Measurements from ENCODE around the gene IL22RA1.

The IL22RA1 gene

DNA sequence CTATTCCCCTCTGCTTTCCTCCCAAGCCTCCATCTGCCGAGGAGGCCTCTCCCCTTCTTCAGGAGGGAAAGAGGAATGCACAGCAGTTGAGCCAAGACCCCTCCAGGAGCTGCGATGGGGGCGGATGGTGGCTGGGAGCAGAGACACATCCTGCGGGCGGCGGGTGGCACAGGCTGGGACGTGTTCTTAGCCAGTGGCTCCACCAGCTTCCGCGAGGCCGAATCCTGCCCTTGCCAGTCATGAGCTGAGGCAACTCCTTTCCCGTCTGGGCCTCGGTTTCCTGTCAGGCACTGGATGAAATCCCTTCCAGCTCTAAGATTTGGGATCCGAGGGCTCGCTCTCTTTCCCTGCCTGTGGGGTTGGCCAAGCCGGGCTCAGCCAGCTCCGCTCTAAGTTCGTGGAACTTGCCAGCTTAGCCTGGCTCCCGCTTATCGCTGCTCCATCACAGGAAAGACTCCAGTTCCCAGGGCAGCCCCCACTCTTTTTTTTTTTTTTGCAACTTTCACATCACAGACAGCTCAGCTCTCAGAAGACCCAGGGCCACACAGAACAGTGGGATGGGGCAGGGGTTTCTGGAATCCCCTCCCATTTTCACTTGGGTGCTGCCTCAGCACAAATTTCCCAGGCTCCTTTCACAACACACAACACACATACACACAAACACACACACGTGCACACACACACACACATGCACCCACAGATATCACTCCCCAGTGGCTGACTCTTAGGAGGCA is 31.5 kb downstream of the IL22RA1 start:
- no peak for DNase-seq

GRCh38 chr1:24110642-24111261 is 32.2 kb downstream of the IL22RA1 start:
- no peak for DNase-seq

- no peak for DNase-seq
Measured at GRCh38 chr1:24109686-24110475, 33.1 kb downstream of the IL22RA1 start.

DNA sequence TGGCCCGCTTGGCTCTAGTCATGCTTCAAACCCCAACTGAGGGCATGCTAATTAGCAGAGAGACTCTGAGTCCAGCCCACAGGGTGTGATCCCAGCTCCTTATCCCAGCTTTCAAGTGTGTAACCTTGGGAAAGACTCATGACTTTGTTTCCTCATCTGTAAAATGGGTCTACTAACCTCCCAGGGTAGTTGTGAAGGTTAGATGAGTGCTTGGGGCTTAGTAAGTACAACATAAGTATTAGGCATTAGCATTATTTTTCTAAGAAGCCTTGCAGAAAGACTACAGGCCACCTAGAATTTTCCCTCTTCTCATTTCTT is 33.8 kb downstream of the IL22RA1 start:
- DNase-seq = no peak

DNA sequence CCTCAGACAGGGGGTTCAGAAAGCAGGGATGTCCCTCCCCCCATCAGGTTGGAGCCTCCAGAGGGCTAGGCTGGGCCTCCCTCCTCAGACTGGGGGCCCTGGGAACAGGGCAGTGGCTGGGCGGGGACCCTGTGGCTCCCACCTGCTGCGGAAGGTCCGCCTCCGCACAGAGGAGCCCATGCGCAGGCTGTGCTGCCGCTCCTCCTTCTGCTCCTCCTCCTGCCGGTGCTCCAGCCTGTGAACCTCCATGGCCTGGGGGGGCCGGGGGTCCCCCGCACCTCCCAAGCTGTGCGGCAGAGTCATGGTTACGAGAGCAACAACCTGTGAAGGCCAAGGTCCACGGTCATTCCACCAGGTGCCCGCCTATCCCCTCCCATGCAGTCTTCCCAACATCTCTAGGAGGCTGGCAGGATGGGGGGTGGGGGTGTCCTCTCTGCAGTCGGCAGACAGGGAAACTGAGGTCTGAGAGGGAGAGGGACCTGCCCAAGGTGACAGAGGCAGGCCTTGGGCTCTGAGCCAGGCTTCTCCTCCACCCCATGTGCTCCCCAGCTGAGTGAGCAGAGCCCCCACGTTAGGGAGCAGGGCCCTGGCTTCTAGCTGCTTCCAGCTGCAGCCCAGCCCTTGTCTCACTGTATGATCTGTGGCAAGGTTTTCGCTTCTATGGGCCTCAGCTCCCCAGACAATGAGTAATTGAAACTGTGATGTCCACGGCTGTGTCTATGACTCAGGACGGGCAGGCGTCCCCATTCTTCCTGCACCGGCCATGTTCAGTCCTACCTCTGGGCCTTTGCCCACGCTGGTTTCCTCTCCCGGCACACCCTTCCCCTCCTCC is 34.4 kb downstream of the IL22RA1 start:
- no peak for DNase-seq

DNA sequence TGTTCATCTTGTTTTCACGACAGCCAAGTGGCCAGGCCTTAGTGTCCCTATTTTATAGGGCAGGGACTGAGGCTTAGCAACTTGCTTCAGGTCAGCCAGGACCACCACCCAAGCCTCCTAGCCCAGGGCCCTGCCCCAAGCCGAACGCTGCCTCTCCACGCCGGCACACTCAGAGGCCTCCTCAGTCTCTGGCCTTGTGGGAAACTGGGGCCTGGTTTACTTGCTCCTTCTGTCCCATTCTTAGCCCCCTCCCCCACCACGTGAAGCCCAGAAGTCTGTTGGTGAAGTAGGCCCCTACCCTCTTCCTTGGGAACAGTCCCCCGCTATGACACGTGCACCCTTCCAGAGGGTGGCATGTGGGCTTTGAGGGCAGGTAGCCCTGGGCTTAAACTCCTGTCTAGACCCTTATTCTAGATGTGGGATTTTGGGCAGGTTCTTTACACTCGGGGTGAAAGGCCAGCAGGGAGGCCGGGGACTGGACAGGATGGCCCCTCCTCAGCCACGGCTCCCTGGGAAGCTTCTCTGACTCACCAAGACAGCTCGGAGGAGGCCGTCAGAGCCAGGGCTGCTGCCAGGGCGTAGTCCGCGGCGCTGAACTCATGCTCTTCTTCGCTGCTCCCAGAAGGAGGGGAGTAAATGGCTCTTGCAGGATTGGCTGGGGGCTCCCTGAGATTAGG is 35.3 kb downstream of the IL22RA1 start:
- DNase-seq = no peak

DNA sequence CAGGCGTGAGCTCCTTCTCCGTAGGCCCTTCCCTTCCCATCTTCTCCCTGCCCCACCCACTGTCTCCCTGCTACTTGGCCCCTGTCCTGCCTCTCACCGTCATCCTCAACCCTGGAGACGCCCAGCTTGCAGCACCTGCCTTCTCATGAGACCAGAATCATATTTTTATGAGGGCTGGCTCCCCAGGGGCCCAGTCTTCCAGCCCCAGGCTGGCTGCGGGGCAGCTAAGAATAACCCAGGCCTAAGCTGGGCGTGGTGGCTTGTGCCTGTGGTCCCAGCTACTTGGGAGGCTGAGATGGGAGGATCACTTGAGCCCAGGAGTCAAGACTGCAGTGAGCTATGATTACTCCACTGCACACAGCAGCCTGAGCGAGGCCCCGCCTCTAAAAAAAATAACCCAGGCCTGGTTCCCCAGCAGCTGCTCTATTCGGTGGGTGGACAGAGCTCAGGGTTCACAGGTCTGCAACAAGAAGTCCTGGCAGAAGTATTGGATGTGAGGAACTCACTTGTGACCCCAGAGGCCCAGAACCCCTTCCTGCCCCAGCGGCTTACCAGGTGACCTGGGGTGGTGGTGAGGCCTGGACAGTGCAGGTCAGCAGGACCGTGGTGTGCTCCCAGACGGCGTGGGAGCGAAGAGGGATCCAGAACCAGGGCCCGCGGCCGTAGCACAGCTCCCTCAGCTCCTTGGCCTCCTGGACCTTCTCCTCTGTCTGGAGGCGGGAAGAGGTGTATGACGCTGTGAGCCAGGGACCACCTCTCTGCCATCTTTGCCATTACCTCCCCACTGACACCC is 37.4 kb downstream of the IL22RA1 start:
- no peak for DNase-seq

- DNase-seq = no peak
Measured at GRCh38 chr1:24104854-24105253, 38.1 kb downstream of the IL22RA1 start.

DNA sequence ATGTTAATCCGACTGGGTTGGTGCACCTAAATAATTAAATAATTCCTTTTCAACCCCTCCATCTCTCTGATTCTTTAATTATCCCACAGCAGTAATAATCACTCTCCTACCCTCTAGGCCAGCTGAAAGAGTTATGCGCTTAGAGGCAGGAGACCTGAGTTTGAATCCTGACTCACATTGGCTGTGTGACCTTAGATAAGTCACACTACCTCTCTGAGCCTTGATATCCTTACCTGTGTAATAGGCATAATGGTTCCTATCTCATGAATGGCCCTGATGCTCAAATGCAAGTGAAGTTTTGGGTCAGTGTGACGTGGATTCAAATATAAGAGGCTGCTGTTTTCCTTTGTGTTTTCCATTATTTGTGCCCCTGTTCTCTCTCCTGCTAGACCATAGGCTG is 39.1 kb downstream of the IL22RA1 start:
- no peak for DNase-seq

GRCh38 chr1:24103408-24103807 is 39.5 kb downstream of the IL22RA1 start:
- DNase-seq = no peak

GRCh38 chr1:24102961-24103360 is 40.0 kb downstream of the IL22RA1 start:
- no peak for DNase-seq

DNA sequence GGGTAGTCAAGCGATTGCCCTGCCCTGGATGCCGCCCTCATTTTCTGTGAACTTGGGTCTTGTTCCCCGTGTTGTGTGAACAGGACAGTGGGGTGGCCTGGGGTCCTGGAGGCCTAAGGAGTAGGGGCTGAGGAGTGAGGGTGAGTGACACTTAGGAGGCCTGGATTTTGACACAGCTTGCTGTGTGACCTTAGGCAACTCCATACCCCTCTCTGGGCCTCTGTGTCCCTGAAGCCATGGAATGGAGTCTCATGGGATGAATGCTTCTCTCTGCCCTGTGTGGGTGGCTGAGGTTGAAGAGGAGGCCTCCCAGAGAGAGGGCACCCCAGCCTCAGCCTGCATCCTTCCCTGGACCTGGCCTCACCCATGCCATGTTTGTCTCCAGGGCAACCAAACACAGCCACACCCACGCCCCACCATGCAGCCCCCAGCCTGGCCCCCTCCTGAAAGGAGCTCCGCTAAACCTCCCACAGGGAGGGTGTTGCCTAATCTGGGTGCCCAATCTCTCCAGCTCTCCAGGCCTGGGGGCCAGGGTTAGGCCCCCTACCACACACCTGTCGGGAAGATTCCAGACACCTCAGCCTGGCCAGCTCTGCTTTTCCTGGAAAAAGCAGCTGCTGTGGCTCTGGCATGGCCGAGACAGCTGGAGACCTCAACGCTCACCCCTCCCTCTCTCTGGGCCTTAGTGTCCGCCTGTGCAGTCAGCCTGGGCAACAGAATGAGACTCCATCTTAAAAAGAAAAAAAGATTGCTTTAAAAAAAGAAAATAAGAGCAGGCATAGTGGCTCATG is 40.9 kb downstream of the IL22RA1 start:
- no peak for DNase-seq

- no peak for DNase-seq
Measured at GRCh38 chr1:24100945-24101737, 41.8 kb downstream of the IL22RA1 start.

DNA sequence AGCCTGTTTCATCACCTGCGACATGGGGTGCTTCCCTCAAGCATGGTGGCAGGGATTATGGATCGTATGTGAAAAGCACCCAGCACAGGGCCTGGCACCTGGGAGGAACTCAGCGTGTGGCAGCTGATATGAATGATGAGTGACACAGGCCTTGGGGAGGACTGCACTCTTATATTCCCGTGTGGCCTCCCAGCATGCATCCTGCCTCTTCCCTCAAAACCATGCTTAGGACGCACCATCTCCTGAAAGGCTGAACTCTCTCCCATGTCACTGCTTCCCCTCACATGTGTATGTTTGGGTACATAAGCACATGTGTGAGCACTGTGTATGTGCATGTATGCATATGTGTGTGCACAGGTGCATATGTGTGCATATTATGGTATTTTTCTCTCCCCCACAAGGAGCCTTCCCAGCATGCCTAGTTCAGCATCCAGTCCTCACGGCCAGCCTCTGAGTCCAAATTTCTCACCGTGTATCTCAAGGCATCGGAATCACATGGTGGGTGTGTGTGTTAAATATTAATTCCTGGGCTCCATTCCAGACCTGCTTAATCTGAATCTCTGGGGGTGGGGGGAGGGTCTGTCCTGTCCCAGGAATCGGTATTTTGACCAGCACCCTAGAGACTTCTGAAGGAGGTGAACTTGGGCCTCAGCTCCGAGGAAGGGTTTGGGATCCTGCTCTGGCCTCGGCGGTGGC is 43.8 kb downstream of the IL22RA1 start:
- no peak for DNase-seq

DNA sequence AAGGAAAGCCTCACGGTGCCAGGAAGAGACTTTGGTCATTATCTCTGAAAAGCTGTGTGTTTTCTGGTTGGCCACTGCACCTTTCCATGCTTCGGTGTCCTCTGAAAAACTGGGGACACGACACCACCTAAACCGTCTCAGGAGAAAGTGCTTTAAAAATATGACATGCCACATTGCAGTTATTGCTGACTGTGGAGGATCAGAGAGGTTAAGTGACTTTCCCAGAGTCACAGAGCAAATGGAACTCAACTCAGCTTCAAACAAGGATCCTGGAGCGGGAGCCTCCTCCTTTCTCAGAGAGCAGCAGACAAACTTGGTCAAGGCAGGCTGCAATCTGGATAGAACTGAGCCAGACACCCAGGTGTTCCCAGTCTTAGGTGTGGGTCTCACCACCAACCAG is 44.8 kb downstream of the IL22RA1 start:
- no peak for DNase-seq

DNA sequence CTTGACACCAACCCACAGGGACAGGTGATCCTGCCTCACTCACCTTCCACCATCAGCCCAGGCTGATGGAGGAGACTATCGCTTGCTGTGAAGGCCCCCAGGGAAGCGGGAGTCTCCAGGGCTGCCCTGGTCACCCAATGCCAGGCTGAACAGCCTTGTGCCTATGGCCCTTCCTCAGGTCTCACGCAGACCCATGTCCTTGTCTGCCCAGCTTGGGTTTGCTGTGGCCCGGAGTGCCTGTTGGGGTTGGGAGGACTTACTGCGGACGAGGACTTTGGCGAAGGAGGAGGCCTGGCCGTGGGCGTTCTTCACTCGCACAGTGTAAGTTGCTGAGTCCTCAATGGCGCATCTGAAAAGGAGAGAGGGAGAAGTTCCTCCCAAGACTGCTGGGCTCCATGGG is 45.3 kb downstream of the IL22RA1 start:
- no peak for DNase-seq

- no peak for DNase-seq
Measured at GRCh38 chr1:24096739-24097103, 46.2 kb downstream of the IL22RA1 start.

GRCh38 chr1:24096009-24096738 is 46.8 kb downstream of the IL22RA1 start:
- DNase-seq = no peak
